Measurements from ENCODE around the gene MFSD12.

DNA sequence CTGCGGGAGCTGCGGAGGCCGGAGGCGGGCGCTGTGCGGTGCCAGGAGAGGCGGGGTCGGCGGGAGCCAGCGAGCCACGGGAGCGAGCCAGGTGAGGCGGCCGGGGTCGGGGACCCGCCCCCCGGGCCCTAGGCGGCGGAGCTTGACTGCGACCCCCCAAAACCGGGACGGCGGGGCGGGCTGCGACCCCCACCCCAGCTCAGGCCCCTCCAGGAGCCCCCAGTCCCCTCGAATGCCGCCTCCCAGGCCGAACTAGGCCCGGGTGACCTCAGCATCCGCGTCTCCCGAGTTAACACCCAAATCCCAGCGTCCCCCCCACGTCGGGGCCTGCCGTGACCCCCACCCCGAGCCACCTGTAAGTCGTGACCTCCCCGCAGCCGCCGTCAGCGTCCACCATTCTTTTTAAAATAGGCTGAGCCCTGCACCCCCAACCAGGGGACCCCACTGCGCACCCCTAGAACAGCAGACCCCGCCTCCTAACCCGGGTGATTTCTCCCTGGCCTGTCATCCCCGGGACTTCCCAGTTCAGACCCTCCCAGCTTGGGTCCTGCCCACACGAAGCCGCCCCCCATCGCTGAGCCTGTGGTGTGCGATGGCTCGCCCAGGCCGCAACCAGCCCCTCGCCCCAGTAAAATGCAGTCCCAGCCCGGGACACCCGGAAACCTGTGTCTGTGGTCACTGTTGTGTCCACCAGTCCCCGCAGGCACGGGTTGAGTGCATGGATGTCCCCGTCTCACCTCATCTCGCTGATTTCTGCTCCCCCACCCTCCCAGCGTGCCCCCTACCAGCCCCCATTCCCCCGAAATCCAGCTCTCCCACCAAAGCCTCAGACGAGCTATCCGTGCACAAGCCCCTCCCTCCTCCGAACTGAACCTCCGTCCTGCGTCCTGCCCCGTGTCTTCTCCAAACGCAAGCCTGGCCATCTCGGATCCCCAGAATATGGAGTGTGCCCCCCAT lies 50.7 kb downstream of the MFSD12 start:
- TF ChIP-seq EZH2phosphoT487 (IDR thresholded peaks at IDR 0.05; ENCODE audit: insufficient read depth, low read depth) (no peak), EZH2 (IDR thresholded peaks at IDR 0.05; ENCODE audit: insufficient read depth, poor library complexity, severe bottlenecking) (no peak)
